ENCODE results near the gene SVIL.

DNA sequence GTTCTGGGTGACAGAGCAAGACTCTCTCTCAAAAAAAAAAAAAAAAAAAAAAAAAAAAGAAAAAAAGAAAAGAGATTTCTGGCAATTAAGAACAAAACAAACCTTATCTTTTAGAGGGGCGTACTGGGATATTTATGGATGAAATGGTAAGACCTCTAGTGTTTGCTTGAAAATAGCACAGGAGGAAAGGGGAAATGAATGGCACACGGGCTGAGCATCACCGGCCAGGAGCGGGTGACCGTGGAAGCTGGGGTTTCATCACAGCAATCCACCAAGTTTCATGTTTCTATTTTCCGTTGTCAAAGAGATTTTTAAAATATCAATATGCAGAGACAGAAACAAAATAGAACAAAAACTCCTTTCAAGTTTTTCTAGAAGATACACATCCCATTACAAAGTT lies 105.6 kb downstream of the SVIL start:
- TF ChIP-seq, protein P1, sequence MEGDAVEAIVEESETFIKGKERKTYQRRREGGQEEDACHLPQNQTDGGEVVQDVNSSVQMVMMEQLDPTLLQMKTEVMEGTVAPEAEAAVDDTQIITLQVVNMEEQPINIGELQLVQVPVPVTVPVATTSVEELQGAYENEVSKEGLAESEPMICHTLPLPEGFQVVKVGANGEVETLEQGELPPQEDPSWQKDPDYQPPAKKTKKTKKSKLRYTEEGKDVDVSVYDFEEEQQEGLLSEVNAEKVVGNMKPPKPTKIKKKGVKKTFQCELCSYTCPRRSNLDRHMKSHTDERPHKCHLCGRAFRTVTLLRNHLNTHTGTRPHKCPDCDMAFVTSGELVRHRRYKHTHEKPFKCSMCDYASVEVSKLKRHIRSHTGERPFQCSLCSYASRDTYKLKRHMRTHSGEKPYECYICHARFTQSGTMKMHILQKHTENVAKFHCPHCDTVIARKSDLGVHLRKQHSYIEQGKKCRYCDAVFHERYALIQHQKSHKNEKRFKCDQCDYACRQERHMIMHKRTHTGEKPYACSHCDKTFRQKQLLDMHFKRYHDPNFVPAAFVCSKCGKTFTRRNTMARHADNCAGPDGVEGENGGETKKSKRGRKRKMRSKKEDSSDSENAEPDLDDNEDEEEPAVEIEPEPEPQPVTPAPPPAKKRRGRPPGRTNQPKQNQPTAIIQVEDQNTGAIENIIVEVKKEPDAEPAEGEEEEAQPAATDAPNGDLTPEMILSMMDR (IDR thresholded peaks at IDR 0.05), result no peak
- no peak for TF ChIP-seq POLR2A (IDR thresholded peaks at IDR 0.05)
